ENCODE results near the gene PARD3B.

PARD3B gene

DNA sequence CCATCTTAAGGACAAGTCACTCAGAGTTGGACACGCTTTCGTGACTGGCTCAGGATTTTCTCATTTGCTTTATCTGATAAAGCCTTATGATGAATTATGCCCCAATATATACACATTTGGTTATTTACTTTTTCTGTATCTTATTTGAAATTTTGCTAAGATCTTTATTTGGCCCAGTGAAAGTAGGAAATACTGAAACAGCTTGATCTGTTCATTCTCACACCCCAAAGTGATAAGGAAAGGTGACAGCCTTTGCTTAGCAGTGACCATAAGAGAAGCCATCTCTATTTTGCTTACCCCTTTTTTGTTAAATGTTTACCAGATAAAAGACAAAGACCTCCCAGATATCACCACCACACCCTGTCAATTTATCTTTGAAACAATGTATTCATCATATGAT, 428.3 kb downstream of the PARD3B start:
- DNase-seq (ENCODE audit: low spot score) = no peak
- TF ChIP-seq, protein P1, sequence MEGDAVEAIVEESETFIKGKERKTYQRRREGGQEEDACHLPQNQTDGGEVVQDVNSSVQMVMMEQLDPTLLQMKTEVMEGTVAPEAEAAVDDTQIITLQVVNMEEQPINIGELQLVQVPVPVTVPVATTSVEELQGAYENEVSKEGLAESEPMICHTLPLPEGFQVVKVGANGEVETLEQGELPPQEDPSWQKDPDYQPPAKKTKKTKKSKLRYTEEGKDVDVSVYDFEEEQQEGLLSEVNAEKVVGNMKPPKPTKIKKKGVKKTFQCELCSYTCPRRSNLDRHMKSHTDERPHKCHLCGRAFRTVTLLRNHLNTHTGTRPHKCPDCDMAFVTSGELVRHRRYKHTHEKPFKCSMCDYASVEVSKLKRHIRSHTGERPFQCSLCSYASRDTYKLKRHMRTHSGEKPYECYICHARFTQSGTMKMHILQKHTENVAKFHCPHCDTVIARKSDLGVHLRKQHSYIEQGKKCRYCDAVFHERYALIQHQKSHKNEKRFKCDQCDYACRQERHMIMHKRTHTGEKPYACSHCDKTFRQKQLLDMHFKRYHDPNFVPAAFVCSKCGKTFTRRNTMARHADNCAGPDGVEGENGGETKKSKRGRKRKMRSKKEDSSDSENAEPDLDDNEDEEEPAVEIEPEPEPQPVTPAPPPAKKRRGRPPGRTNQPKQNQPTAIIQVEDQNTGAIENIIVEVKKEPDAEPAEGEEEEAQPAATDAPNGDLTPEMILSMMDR (IDR thresholded peaks at IDR 0.05; ENCODE audit: borderline replicate concordance, control extremely low read depth, extremely low read depth, insufficient read depth, missing control alignments) = no peak
- in situ Hi-C loops (cut with MboI; ENCODE audit: low sequenced_read_pairs, unreplicated experiment) = no loop called here

DNA sequence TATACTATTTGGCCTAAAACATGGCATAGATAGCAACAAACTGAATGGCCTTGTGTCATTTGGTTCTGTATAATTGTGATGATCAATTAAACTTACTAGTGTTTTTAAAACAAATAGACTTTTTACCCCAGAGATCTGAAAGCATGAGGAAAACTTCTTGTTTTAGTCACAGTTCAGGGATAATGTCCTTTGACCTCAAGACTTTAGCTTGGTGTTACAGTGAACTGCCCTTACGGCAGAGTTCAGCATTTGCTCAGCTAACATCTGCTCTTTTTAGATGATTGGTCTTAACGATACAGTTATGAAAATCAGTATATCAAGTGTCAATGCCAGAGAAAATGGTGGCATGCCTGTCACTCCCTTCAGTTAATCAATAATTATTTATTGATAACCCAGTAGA, 429.2 kb downstream of the PARD3B start:
- in situ Hi-C loops (cut with MboI; ENCODE audit: low sequenced_read_pairs, unreplicated experiment) = no loop called here
- DNase-seq (ENCODE audit: low spot score) = no peak

DNA sequence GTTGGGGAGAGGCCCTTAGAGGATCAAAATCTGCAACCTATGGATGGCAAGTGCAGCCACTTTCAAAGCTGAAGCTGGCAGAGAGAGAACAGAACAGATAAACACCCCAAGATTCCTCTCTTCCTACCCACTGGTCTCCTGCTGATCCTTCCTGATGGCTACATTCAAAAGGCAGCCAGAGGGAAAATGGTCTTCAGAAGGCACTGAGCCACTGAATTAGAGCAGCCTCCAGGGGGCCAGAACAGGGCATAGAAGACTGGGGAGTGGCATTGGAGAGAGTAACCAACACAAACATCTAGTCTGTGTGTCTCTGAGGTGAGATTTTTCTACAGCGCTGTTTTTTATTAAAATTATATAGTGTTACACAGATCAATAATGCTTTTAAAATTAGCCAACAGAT, 432.6 kb downstream of the PARD3B start:
- in situ Hi-C loops (cut with MboI; ENCODE audit: low sequenced_read_pairs, unreplicated experiment) = no loop called here
- TF ChIP-seq, protein P1 (IDR thresholded peaks at IDR 0.05; ENCODE audit: borderline replicate concordance, control extremely low read depth, extremely low read depth, insufficient read depth, missing control alignments) = no peak
- no peak for DNase-seq (ENCODE audit: low spot score)

More for the DNA sequence above, 429.2 kb downstream of the PARD3B start:
- TF ChIP-seq, protein P1 (IDR thresholded peaks at IDR 0.05; ENCODE audit: borderline replicate concordance, control extremely low read depth, extremely low read depth, insufficient read depth, missing control alignments) = no peak

DNA sequence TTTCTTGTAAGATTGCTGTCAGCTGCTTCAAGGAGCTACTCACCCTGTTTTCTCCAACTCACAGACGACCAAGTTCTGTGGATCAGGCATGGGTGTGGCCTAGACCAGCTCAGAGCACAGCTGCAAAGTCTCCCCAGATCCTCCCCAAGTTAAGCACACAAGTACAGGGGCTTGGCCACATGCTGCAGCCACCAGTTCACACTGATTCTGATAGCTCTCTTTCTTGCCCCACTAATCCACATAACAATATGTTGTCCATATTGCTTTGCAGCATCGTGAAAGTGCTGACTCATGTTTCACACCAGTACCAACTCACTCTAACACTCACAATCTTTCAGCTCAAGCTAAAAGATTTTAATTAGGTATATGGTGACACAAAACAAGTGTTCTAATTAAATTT, 437.0 kb downstream of the PARD3B start:
- TF ChIP-seq, protein P1 (IDR thresholded peaks at IDR 0.05; ENCODE audit: borderline replicate concordance, control extremely low read depth, extremely low read depth, insufficient read depth, missing control alignments) = no peak
- no peak for DNase-seq (ENCODE audit: low spot score)
- in situ Hi-C loops (cut with MboI; ENCODE audit: low sequenced_read_pairs, unreplicated experiment) = no loop called here

DNA sequence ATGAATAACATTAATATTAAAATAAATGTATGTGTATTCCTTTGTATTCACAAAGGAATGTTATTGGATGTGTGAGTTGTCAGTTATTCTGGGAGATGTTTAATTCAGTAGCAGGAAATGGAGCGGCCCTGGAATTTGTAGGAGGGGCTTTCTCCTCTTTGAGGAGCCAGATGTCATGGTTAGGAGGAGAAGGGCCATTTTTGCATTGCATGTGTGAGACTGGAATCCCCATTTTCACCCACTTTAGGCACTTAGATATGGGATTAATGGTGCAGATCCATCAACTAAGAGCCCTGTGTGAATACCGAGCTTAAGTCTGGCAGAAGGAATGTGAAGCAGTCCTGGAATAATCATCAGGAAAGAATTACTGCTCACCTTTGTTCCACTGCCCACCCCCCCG, 439.2 kb downstream of the PARD3B start:
- no peak for DNase-seq (ENCODE audit: low spot score)

DNA sequence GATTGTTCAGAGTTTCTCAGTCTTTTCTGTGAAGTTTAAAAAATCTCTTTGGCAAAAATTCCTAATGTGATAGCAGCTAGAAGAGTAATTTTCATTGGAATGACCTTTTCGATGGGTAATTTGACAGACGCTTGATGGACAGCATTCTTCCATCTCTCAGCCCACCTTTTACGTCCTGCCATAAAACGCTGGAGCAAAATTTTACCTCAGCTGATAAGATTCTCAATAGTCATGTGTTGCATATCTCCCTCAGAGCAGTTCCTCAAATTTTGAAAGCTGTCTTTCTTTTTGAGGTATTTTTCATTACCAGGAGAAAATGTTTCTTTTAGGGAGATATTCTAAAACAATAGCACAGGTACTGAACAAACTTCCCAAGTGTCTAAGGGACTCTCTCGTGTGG, 441.4 kb downstream of the PARD3B start:
- in situ Hi-C loops (cut with MboI; ENCODE audit: low sequenced_read_pairs, unreplicated experiment) = no loop called here
- no peak for DNase-seq (ENCODE audit: low spot score)
- TF ChIP-seq, protein P1 (IDR thresholded peaks at IDR 0.05; ENCODE audit: borderline replicate concordance, control extremely low read depth, extremely low read depth, insufficient read depth, missing control alignments) = no peak

More for the DNA sequence above, 439.2 kb downstream of the PARD3B start:
- in situ Hi-C loops (cut with MboI; ENCODE audit: low sequenced_read_pairs, unreplicated experiment) = no loop called here
- TF ChIP-seq, protein P1 (IDR thresholded peaks at IDR 0.05; ENCODE audit: borderline replicate concordance, control extremely low read depth, extremely low read depth, insufficient read depth, missing control alignments) = no peak

DNA sequence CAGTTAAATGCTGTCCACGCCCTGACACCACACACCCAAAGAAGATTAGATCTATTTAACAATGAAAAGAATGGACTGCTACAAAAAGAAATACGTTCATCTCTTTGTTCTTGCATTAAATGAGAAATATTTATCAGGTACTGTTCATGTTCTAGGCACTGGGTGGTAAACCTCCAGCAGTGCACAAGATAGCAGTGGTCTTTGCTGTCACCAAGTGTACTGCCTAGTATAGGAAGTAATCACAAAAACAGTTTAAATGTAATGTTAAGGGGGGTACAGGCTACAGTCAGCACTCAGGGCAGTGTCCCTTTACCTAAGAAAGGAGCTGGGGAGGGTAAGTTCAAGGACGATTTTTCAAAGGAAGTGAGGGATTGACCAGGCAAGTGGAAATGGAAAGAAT, 443.6 kb downstream of the PARD3B start:
- in situ Hi-C loops (cut with MboI; ENCODE audit: low sequenced_read_pairs, unreplicated experiment) = no loop called here
- no peak for DNase-seq (ENCODE audit: low spot score)
- TF ChIP-seq, protein P1 (IDR thresholded peaks at IDR 0.05; ENCODE audit: borderline replicate concordance, control extremely low read depth, extremely low read depth, insufficient read depth, missing control alignments) = no peak

Measured in GM13976 (cell line).